Subcutaneous abdominal adipose tissue (tissue), 5 donors: ENCODE measurements around the gene ALPK3.
"Not testable (repeated sequence)": the region's sequence is repeated elsewhere in the genome, so short reads cannot be mapped to it uniquely, and the experiment has no call there.

Experiments used
- H3K27ac ChIP-seq: one replicate; pipeline ENCODE4 v1.7.0; 2013; ENCODE audit warnings: low read depth, mild to moderate bottlenecking, inconsistent platforms, low read length, moderate library complexity
- H3K27me3 ChIP-seq, 5 donors: one replicate each; pipeline ENCODE4 v1.7.0; 2013; ENCODE audit warnings: low read length in 5 of 5, inconsistent platforms in 1 of 5; ENCODE audit not compliant: control insufficient read depth in 5 of 5, insufficient read depth in 4 of 5
- H3K36me3 ChIP-seq, 5 donors: one replicate each; pipeline ENCODE4 v1.7.0; 2013; ENCODE audit warnings: low read length in 5 of 5; ENCODE audit not compliant: control insufficient read depth in 5 of 5, insufficient read depth in 5 of 5
- H3K4me1 ChIP-seq, 5 donors: one replicate each; pipeline ENCODE4 v1.7.0; 2013; ENCODE audit warnings: low read length in 5 of 5, mild to moderate bottlenecking in 3 of 5, moderate library complexity in 1 of 5; ENCODE audit not compliant: control insufficient read depth in 5 of 5, insufficient read depth in 5 of 5
- H3K4me3 ChIP-seq, 5 donors: one replicate each; pipeline ENCODE4 v1.7.0; 2013; ENCODE audit warnings: low read length in 5 of 5, low read depth in 1 of 5
- H3K9ac ChIP-seq, 5 donors: one replicate each; pipeline ENCODE4 v1.7.0; 2013; ENCODE audit warnings: low read length in 5 of 5, mild to moderate bottlenecking in 4 of 5, moderate library complexity in 3 of 5
- H3K9me3 ChIP-seq, 5 donors: one replicate each; pipeline ENCODE4 v1.7.0; 2013; ENCODE audit warnings: low read length in 5 of 5; ENCODE audit not compliant: control insufficient read depth in 5 of 5
- donor health status: healthy.
- donor health status: healthy.
- donor health status: healthy.
- donor health status: healthy.
- donor health status: healthy.

The ALPK3 gene

DNA sequence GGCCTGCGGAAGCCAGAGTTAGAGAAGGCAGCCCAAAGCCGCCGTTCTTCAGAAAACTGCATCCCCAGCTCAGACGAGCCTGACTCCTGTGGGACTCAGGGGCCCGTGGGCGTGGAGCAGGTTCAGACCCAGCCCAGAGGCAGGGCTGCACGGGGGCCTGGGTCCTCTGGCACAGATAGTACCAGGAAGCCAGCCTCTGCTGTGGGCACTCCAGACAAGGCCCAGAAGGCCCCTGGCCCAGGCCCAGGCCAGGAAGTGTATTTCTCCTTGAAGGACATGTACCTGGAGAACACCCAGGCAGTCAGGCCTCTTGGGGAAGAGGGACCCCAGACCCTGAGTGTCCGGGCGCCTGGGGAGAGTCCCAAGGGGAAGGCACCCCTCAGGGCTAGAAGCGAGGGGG is 23.1 kb downstream of the ALPK3 start:
- peaks cover 0 to 32% (median 25%) of the 10 kb centered on the region in 5 donors for H3K4me1 ChIP-seq
- peaks cover 0 to 13% (median 4%) of the 10 kb centered on the region in 5 donors for H3K36me3 ChIP-seq
- peak overlapping the region in 4 of 5 donors; percentile 39 to 76 (median 64) for H3K9ac ChIP-seq
- no peak overlapping the region for H3K4me3 ChIP-seq
- H3K9me3 ChIP-seq = no peaks in the 10 kb centered on the region
- H3K27ac ChIP-seq = peak overlapping the region; percentile 96
- no peaks in the 10 kb centered on the region for H3K27me3 ChIP-seq

DNA sequence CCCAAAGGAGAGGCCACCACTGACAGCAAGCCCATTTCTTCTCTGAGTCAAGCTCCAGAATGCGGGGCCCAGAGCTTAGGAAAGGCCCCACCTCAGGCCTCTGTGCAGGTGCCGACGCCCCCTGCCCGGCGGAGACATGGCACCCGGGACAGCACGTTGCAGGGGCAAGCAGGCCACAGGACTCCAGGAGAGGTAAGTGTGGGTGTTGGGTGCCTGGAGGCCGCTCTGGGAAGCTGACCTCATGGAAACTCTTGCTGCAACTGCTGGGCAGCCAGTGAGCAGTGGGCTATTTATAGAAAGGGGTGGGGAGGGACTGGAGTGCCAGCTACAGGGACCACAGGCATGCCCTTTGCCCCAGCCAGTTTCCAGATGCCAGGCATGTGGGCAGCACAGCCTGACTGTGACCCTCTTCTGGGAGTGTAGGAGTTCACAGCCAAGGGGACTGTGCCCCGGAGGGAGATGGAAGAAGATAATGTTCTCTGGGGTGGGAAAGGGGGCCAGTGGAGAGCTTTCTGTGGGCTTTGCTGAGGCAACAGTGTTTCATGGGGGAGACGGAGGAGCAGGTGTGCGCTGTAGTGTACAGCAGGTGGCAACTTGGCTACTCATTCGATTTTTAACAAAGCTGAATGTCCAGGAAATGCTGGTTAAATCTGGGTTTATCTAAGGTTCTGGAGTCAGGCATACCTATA is 23.7 kb downstream of the ALPK3 start:
- Histone ChIP-seq H3K4me3 (no peak overlapping the region), H3K9me3 (no peaks in the 10 kb centered on the region), H3K36me3 (peaks cover 0 to 13% (median 4%) of the 10 kb centered on the region in 5 donors), H3K27ac (peak overlapping the region; percentile 96), H3K9ac (peak overlapping the region in 4 of 5 donors; percentile 47 to 76 (median 64)), H3K4me1 (peaks cover 0 to 27% (median 18%) of the 10 kb centered on the region in 5 donors), H3K27me3 (no peaks in the 10 kb centered on the region)

DNA sequence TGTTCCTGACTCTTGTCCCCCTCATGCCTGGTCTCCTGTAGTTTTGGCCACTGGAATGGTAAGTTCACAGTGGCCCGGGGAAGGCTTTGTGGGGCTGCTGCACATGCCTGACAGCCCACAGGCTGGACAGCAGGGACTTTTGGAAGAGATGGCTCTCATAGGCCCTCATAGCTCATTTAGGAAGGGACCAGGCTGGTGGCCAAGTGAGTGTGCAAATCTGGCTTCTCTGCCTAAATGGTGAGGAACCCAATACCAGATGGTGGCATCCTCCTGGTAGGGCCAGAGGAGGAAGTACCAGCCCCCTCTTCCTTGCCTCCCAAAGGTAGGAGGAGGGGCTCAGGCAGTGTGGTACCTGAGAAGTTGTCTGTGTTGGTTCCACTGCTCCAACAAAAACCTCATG is 25.6 kb downstream of the ALPK3 start:
- H3K4me3 ChIP-seq = no peak overlapping the region
- no peaks in the 10 kb centered on the region for H3K27me3 ChIP-seq
- peaks cover 0 to 4% (median 0%) of the 10 kb centered on the region in 5 donors for H3K9me3 ChIP-seq
- H3K27ac ChIP-seq = peak overlapping the region; percentile 96
- H3K4me1 ChIP-seq = peaks cover 0 to 27% (median 18%) of the 10 kb centered on the region in 5 donors
- peaks cover 0 to 13% (median 4%) of the 10 kb centered on the region in 5 donors for H3K36me3 ChIP-seq
- no peak overlapping the region for H3K9ac ChIP-seq

DNA sequence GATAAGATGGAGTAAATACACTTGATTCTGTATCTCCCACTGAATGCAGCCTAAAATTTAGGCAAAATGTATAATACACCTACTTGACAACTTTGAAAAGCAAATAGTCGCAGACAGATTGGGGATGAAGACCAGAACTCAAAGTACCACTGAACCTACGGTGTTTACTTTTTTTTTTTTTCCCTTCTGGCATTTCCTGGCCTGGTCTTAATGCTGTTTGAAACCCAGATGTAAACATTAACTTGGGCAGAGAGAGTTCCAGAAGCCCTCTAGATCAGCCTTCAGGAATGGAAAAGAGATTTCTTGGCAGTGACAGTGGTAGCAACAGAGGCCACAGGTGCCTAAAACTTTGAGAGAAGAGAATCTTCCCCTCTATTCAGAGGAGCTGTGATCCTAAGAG is 27.8 kb downstream of the ALPK3 start:
- Histone ChIP-seq H3K27me3 (no peaks in the 10 kb centered on the region), H3K36me3 (peaks cover 0 to 1% (median 0%) of the 10 kb centered on the region in 5 donors), H3K4me3 (no peak overlapping the region), H3K4me1 (peaks cover 0 to 18% (median 15%) of the 10 kb centered on the region in 5 donors), H3K9me3 (peaks cover 0 to 4% (median 0%) of the 10 kb centered on the region in 5 donors), H3K27ac (peak overlapping the region; percentile 61), H3K9ac (peak overlapping the region in 2 of 5 donors; percentile 3 to 39)

DNA sequence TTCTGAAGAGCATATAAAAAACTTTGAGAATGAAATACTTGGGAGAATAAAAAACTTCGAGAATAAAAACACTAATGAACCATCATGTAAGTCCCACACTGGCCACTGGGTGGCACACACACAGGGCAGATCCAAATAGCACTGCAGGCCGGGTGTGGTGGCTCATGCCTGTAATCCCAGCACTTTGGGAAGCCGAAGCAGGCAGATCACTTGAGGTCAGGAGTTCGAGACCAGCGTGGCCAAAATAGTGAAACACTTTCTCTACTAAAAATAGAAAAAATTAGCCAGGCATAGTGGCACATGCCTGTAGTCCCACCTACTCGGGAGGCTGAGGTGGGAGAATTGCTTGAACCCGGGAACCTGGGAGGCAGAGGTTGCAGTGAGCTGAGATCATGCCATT is 28.5 kb downstream of the ALPK3 start:
- H3K9me3 ChIP-seq, H3K4me3 ChIP-seq, H3K27me3 ChIP-seq, H3K9ac ChIP-seq, H3K36me3 ChIP-seq: not testable (repeated sequence)
- H3K27ac ChIP-seq = peak overlapping the region; percentile 61
- peaks cover 0 to 11% (median 8%) of the 10 kb centered on the region in 5 donors for H3K4me1 ChIP-seq

DNA sequence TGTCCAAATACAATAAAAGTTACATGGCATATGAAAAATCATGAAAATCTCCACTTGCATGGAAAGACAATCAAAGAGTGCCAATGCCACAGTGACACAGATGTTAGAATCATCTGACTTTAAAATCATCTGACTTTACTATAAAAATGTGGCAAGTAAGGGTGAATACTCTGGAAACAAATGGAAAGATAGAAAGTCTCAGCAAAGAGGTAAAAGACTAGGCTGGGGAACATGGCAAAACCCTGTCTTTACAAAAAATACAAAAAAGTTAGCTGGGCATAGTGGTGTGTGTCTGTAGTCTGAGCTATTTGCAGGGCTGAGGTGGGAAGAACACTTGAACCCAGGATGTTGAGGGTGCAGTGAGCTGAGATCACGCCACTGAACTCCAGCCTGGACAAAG is 29.1 kb downstream of the ALPK3 start:
- peaks cover 0 to 5% (median 2%) of the 10 kb centered on the region in 5 donors for H3K4me1 ChIP-seq
- no peak overlapping the region for H3K9ac ChIP-seq
- peaks cover 0 to 4% (median 0%) of the 10 kb centered on the region in 5 donors for H3K9me3 ChIP-seq
- H3K27ac ChIP-seq = no peak overlapping the region
- no peaks in the 10 kb centered on the region for H3K27me3 ChIP-seq
- no peak overlapping the region for H3K4me3 ChIP-seq
- H3K36me3 ChIP-seq = no peaks in the 10 kb centered on the region

DNA sequence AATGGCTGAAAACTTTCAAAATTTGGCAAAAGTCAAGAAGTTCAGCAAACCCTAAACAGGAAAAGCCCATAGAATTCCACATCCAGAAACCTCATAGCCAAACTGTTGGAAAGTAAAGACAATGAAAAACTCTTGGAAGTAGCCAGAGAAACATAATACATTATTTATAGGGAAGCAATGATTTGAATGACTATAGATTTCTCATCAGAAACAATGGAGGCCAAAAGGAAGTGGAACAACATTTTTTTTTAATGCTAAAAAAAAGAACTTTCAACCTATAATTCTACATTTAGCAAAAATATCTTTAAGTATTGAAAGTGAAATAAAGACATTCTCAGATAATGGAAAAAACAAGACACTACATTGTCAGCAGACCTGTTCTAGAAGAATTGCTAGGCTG is 30.2 kb downstream of the ALPK3 start:
- peaks cover 0 to 4% (median 0%) of the 10 kb centered on the region in 5 donors for H3K9me3 ChIP-seq
- H3K4me1 ChIP-seq = no peaks in the 10 kb centered on the region
- no peaks in the 10 kb centered on the region for H3K36me3 ChIP-seq
- H3K27ac ChIP-seq = no peak overlapping the region
- no peaks in the 10 kb centered on the region for H3K27me3 ChIP-seq
- H3K4me3 ChIP-seq = no peak overlapping the region
- no peak overlapping the region for H3K9ac ChIP-seq

DNA sequence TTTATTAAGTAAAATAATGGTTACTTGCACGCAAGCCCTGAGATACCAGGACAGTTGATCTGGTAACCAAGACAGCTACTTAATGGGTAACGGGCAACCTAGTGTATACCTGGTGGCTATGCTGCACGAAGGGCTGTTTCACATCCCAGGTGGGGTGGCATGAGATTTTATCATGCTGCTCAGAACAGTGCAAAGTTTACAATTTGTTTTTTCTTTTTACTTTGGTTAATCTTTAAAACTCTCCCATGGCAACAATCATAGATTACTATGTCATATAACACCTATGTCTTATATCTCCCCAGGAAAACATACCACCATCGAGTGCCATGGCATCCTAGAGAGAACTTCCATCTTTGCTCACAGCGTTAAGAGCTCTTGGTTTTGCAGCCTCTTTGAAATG is 35.1 kb downstream of the ALPK3 start:
- Histone ChIP-seq H3K9ac (no peak overlapping the region), H3K4me3 (no peak overlapping the region), H3K4me1 (no peaks in the 10 kb centered on the region), H3K9me3 (peaks cover 0 to under 1% (median 0%) of the 10 kb centered on the region in 5 donors), H3K27me3 (no peaks in the 10 kb centered on the region), H3K27ac (no peak overlapping the region), H3K36me3 (peaks cover 0 to 11% (median 9%) of the 10 kb centered on the region in 5 donors)

DNA sequence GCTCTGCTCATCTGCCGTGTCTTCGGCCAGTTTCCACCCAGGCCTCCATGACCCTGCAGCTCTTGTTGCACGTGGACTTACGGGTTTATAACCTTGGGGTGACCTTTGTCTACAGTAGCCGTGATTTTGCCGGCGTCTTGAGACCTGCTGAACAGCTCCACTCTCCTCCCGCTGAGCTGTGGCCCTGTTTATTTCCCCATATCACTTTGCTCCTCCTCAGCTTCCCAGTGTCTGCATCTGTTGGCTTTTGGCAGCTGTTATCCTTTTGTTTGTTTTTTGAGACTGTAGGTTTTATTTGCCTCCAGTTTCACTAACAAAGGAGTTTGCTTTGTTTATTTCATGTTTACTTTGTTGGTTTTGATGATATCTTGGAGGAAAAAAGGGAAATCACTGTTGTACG is 38.0 kb downstream of the ALPK3 start:
- Histone ChIP-seq H3K27me3 (no peaks in the 10 kb centered on the region), H3K9me3 (no peaks in the 10 kb centered on the region), H3K36me3 (peaks cover 0 to 35% (median 21%) of the 10 kb centered on the region in 5 donors), H3K4me3 (no peak overlapping the region), H3K4me1 (no peaks in the 10 kb centered on the region), H3K27ac (no peak overlapping the region), H3K9ac (no peak overlapping the region)

DNA sequence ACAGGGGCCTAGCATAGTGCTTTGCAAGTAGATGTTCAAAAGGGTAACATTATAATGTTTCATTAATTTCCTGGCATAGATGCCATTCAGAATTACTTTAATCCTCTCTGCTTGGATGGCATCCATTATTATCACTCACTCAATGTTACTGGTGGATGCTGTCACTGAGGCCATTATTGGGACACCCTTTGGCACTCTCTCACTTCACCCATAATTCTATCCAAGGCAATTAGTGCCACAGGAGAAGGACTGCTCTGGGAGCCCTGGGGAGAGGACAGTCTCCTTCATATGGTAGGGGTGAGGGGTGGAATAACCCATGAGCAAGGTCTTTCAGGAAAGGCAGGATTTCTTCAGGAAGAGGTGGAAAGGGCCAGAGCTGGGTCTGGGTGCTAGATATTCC is 38.6 kb downstream of the ALPK3 start:
- peaks cover 0 to 35% (median 21%) of the 10 kb centered on the region in 5 donors for H3K36me3 ChIP-seq
- no peaks in the 10 kb centered on the region for H3K4me1 ChIP-seq
- H3K4me3 ChIP-seq = no peak overlapping the region
- no peak overlapping the region for H3K27ac ChIP-seq
- no peak overlapping the region for H3K9ac ChIP-seq
- H3K27me3 ChIP-seq = no peaks in the 10 kb centered on the region
- no peaks in the 10 kb centered on the region for H3K9me3 ChIP-seq
